Endothelial cell of umbilical vein (primary cell): Measurements from ENCODE around the gene ARHGAP45. TPM values are rescaled to one million over a fixed set of nuclear protein-coding genes. Genes with fewer than 3 reads are reported as not detected.

Experiments used
- BruUV-seq: library from RNA; stranded (reverse); fragments of 400-500 nt; replicated peaks from 2 replicates; lab custom pipeline; 2021; lab: Mats Ljungman, UMichigan
- CTCF ChIA-PET: fragments of 300-600, 350-600 bp; sonication (Branson Sonifier 250); formaldehyde crosslinking; loops from one replicate; lab custom pipeline; 2021; ENCODE audit warnings: antibody characterized with exemption, inconsistent platforms; lab: Charles Lee
- POLR2A ChIA-PET: fragments of 300-600, 350-600 bp; sonication (Branson Sonifier 250); formaldehyde crosslinking; loops from one replicate; lab custom pipeline; 2021; ENCODE audit warnings: antibody characterized with exemption, inconsistent platforms; lab: Charles Lee
- DNase-seq: peaks from one replicate; pipeline ENCODE4 v3.0.0-alpha.2; 2011; ENCODE audit warnings: low read depth, low spot score
- FAIRE-seq: peaks from 2 replicates; lab custom pipeline; 2011; peaks lifted over from hg19 to GRCh38; lab: Jason Lieb, UNC
- H2AFZ ChIP-seq: 2 replicates; pipeline ENCODE4 v1.6.0; 2012; ENCODE audit warnings: low read depth, low read length, control low read depth, inconsistent platforms
- H3K27ac ChIP-seq: 2 replicates; pipeline ENCODE4 v1.5.1; 2011; ENCODE audit warnings: low read depth, mild to moderate bottlenecking, control low read depth, low read length, moderate library complexity; ENCODE audit not compliant: insufficient read depth
- H3K27me3 ChIP-seq, 2 experiments: 2 replicates each; pipeline versions ENCODE4 v1.6.0 to v1.6.1; 2011; ENCODE audit warnings: low read length in 2 of 2, mixed read lengths in 1 of 2; ENCODE audit not compliant: control insufficient read depth in 2 of 2, insufficient read depth in 2 of 2
- H3K36me3 ChIP-seq, 2 experiments: 2 replicates in 1 of 2; 3 replicates in 1 of 2; pipeline ENCODE4 v1.5.1; 2011; ENCODE audit warnings: low read length in 2 of 2, mild to moderate bottlenecking in 1 of 2, moderate library complexity in 1 of 2; ENCODE audit not compliant: control insufficient read depth in 2 of 2, insufficient read depth in 2 of 2; ENCODE audit errors: extremely low read depth in 1 of 2
- H3K4me1 ChIP-seq: 3 replicates; pipeline ENCODE4 v1.5.1; 2011; ENCODE audit warnings: mild to moderate bottlenecking, low read length; ENCODE audit not compliant: control insufficient read depth, insufficient read depth; ENCODE audit errors: extremely low read depth
- H3K4me2 ChIP-seq: 2 replicates; pipeline ENCODE4 v1.6.1; 2011; ENCODE audit warnings: low read length, control low read depth, mixed read lengths; ENCODE audit not compliant: insufficient read depth
- H3K4me3 ChIP-seq, 3 experiments: fragments of 200-600 bp in 1 of 3; sonication (generic), shearing (Covaris generic) in 1 of 3; replicated peaks in 1 of 3; 2 replicates each; pipeline ENCODE4 v1.5.1; 2011 to 2016; ENCODE audit warnings: control low read depth in 3 of 3, low read length in 3 of 3, mild to moderate bottlenecking in 2 of 3, inconsistent platforms in 1 of 3, low read depth in 1 of 3, moderate library complexity in 1 of 3; ENCODE audit not compliant: insufficient read depth in 1 of 3
- H3K79me2 ChIP-seq: 2 replicates; pipeline ENCODE4 v1.6.0; 2012; ENCODE audit warnings: low read length, inconsistent platforms; ENCODE audit not compliant: control insufficient read depth, insufficient read depth
- H3K9ac ChIP-seq: replicated peaks from 2 replicates; pipeline ENCODE3; 2011; ENCODE audit warnings: low read length, control low read depth; ENCODE audit not compliant: insufficient read depth; ENCODE audit errors: extremely low read depth
- H3K9me1 ChIP-seq: replicated peaks from 3 replicates; pipeline ENCODE4 v1.6.0; 2011; ENCODE audit warnings: mild to moderate bottlenecking, low read length; ENCODE audit not compliant: control insufficient read depth, insufficient read depth; ENCODE audit errors: extremely low read depth
- H3K9me3 ChIP-seq: replicated peaks from 2 replicates; pipeline ENCODE4 v1.5.1; 2012; ENCODE audit warnings: low read length, inconsistent platforms; ENCODE audit not compliant: control insufficient read depth, insufficient read depth
- H4K20me1 ChIP-seq: replicated peaks from 2 replicates; pipeline ENCODE3; 2011; ENCODE audit warnings: mild to moderate bottlenecking, low read length; ENCODE audit not compliant: control insufficient read depth, insufficient read depth; ENCODE audit errors: extremely low read depth
- EZH2 ChIP-seq: IDR thresholded peaks from 2 replicates; pipeline ENCODE4 v1.6.1; 2012; ENCODE audit warnings: borderline replicate concordance, low read depth, mild to moderate bottlenecking, moderate library complexity, low read length, inconsistent platforms; ENCODE audit not compliant: severe bottlenecking
- JUN ChIP-seq: IDR thresholded peaks from 2 replicates; pipeline ENCODE4 v1.6.1; 2011; ENCODE audit warnings: borderline replicate concordance, low read depth; ENCODE audit not compliant: insufficient read length, insufficient read depth
- POLR2A ChIP-seq: IDR thresholded peaks from 2 replicates; pipeline ENCODE4 v1.6.1; 2012; ENCODE audit warnings: low read depth, mild to moderate bottlenecking, control low read depth, low read length
- dilution Hi-C: fragments of 300-500 bp; cut with MboI; formaldehyde crosslinking; loops from one replicate; pipeline ENCODE4 v1.15.0; 2019; ENCODE audit warnings: low sequenced_read_pairs; ENCODE audit not compliant: extremely low pct_ligation_motif_present
- intact Hi-C: fragments of 100-400 bp; cut with micrococcal nuclease; formaldehyde crosslinking; loops from one replicate; pipeline ENCODE4 v1.10.0; 2022
- polyA plus RNA-seq, 4 experiments: library from polyadenylated mRNA; depleted of rRNA in 3 of 4; stranded (reverse) in 3 of 4; unstranded in 1 of 4; fragments of >200 nt; gene quantifications; 2 replicates each; pipeline versions ENCODE4 v1.2.1 to v1.2.3, GENCODE V29; 2011 to 2012; ENCODE audit warnings: missing spikeins in 1 of 4
- total RNA-seq: library from RNA; stranded (reverse); gene quantifications from 2 replicates; pipeline ENCODE4 v1.2.3, GENCODE V29; 2021

The ARHGAP45 gene
- total and polyA plus RNA-seq, 2 donors (not counting 3 experiments of a cell fraction or from before 2014, with no cell fraction given), result 7.5 to 10.4 TPM

DNA sequence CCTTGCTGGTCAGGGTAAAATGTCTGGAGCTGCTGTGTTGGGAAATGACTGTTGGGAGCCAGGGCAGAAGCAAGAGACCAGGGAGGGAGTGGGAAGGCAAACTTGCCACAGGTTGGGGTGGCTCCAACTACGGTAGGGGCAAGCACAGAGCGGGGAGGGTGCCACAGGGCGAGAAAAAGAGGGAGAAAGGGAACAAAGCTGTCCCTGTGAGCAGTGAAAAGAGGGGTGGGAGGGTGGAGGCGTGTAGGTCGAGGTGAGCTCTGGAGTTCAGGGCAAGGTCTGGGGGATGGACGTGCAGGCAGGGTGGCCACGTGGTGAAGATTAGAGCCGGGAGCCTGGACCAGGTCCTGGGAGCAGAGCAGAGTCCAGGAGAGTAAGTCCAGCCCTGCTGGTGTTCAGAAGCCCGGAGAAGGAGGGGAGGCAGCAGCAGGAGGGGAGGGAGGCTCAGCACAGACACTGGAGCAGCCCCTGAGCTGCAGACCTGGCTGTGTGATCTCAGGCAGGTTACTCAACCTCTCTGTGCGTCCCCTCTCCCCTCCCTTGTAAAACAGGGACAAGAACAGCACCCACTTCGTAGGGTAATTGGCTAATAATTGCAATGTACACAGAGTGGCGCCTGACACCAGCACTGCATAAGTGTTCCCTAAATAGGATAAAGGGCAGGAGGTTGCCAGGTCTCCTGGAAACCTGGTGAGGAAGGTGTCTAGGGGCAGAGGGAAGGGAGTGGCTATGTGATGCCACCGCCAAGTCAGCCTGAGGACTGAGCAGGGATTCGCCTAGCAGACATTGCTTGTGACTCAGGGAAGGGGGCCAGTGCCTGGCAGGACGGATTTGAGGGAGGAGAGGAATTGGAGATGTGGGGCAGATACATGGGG lies 31.4 kb downstream of the ARHGAP45 start:
- Histone ChIP-seq H3K9ac (no peak overlapping the region), H3K4me3 (no peak overlapping the region), H3K9me3 (peaks cover 2% of the 10 kb centered on the region), H3K9me1 (no peaks in the 10 kb centered on the region), H3K4me1 (peaks cover 36% of the 10 kb centered on the region), H3K4me2 (no peak overlapping the region), H3K27me3 (no peaks in the 10 kb centered on the region), H3K36me3 (no peaks in the 10 kb centered on the region), H3K27ac (no peak overlapping the region), H4K20me1 (no peaks in the 10 kb centered on the region), H2AFZ (no peak overlapping the region), H3K79me2 (peaks cover 17% of the 10 kb centered on the region)
- dilution Hi-C loops, result no loop called here
- FAIRE-seq (no peak), DNase-seq (no peak)
- intact Hi-C loops, result no loop called here
- no TSS peak for BruUV-seq
- ChIA-PET POLR2A (no interaction called here), CTCF (interaction anchor here (0.6 kb wide), 1 partner anchor 69 kb away, joined by 3 read pairs; no protein-coding TSS in a partner anchor)
- no peak for TF ChIP-seq POLR2A
- TF ChIP-seq EZH2, result no peak
- TF ChIP-seq JUN, result no peak

DNA sequence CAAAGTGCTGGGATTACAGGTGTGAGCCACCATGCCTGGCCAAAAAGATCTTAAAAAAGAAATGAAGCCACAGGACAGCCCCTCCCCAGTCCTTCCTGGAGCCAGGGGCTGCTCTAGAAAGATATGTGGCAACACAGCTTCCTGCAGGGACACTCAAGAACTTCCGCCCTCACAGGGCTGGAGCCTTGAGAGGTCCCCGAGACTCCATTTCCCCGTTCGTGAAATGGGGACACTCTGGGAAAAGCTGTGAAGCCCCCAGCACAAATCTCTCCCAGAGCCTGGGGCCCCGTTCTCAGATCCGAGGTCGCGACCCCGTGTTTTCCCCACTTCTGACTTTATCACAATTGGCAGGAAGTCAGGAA lies 34.4 kb downstream of the ARHGAP45 start:
- peak overlapping the region in 1 of 3 experiments; percentile 24 for H3K4me3 ChIP-seq
- ChIA-PET CTCF (interaction anchor here (0.8 to 1.9 kb wide), 3 partner anchors 12 to 143 kb away, joined by 4 to 10 read pairs (median 6); no protein-coding TSS in a partner anchor), POLR2A (interaction anchor here (0.6 to 1.2 kb wide), 3 partner anchors 23 to 168 kb away, joined by 3 read pairs; partner anchors contain the start of gene CIRBP)
- FAIRE-seq, result no peak
- H3K27me3 ChIP-seq, result no peaks in the 10 kb centered on the region
- no peak for TF ChIP-seq EZH2
- peaks cover under 1 to 6% of the 10 kb centered on the region in 2 experiments for H3K36me3 ChIP-seq
- dilution Hi-C loops, result no loop called here
- no peak overlapping the region for H2AFZ ChIP-seq
- no peak for DNase-seq
- H3K9me3 ChIP-seq, result peaks cover 2% of the 10 kb centered on the region
- peaks cover 31% of the 10 kb centered on the region for H3K4me1 ChIP-seq
- peak overlapping the region; percentile 47 for H3K9ac ChIP-seq
- H4K20me1 ChIP-seq, result no peaks in the 10 kb centered on the region
- intact Hi-C loops, result loop anchor here (1.0 to 10.0 kb wide), 2 partner anchors 104 to 167 kb away; partner anchors contain the start of gene STK11
- H3K9me1 ChIP-seq, result no peaks in the 10 kb centered on the region
- H3K4me2 ChIP-seq, result peak overlapping the region; percentile 58
- peaks cover 13% of the 10 kb centered on the region for H3K79me2 ChIP-seq
- H3K27ac ChIP-seq, result peak overlapping the region; percentile 93
- BruUV-seq, result no TSS peak
